Measurements from ENCODE around the gene UBE2G1. TPM values are rescaled to one million over a fixed set of nuclear protein-coding genes. Genes with fewer than 3 reads are reported as not detected.

Gene UBE2G1
- total and polyA plus RNA-seq, 10 of the 15 experiments (the other 5 are each of a cell fraction or from before 2014, with no cell fraction given), result 24.4 to 139 (median 77.4) TPM

- FAIRE-seq (peak; percentile 57), DNase-seq (ENCODE audit: low read depth, low spot score) (no peak), ATAC-seq (peak; percentile 91)
- Histone ChIP-seq H3K9ac (ENCODE audit: control insufficient read depth, insufficient read depth, low read length) (no peak overlapping the region), H3K4me2 (ENCODE audit: control insufficient read depth, insufficient read depth) (peak overlapping the region; percentile 45), H3K4me3 (peak overlapping the region; percentile 40; the same call in 1 of the 2 replicates), H4K20me1 (ENCODE audit: control insufficient read depth, insufficient read depth) (no peaks in the 10 kb centered on the region; the same call in none of the 2 replicates), H3K79me2 (ENCODE audit: control insufficient read depth, insufficient read depth, low read length) (peaks cover 96% of the 10 kb centered on the region), H3K9me3 (replicated peaks; ENCODE audit: control insufficient read depth, insufficient read depth, low read length) (no peaks in the 10 kb centered on the region), H3K36me3 (ENCODE audit: control insufficient read depth in 2 of 2, insufficient read depth in 2 of 2, low read length in 1 of 2) (peaks cover 2 to 4% of the 10 kb centered on the region in 2 experiments; a peak in 2 of 4 replicates), H3K27ac (ENCODE audit: control insufficient read depth, insufficient read depth) (peak overlapping the region; percentile 69), H3K4me1 (ENCODE audit: control insufficient read depth, insufficient read depth, low read length) (peaks cover 38% of the 10 kb centered on the region), H2AFZ (ENCODE audit: control insufficient read depth, low read depth, low read length) (no peak overlapping the region), H3K27me3 (replicated peaks in 1 of 2; ENCODE audit: control insufficient read depth in 2 of 2, insufficient read depth in 2 of 2, low read length in 1 of 2) (no peaks in the 10 kb centered on the region)
- 61% methylated on average over 4 of the region's 4 CpGs for WGBS (ENCODE audit: insufficient coverage, insufficient replicate concordance, low lambda C conversion rate, missing lambda C conversion rate)
- ChIA-PET RAD21 (ENCODE audit: unreplicated experiment) (interaction anchor here (0.6 to 1.9 kb wide), 11 partner anchors 12 to 142 kb away, joined by 3 to 8 read pairs (median 4); no protein-coding TSS in a partner anchor), POLR2A (interaction anchor here (0.6 to 1.4 kb wide), 8 partner anchors 11 to 111 kb away, joined by 3 to 4 read pairs (median 3); partner anchors contain the start of gene ANKFY1), SMC1A (ENCODE audit: uncharacterized antibody, unreplicated experiment) (interaction anchor here (0.8 to 1.9 kb wide), 7 partner anchors 13 to 142 kb away, joined by 3 to 9 read pairs (median 4); no protein-coding TSS in a partner anchor), CTCF (interaction anchor here (0.7 to 2.3 kb wide), 9 partner anchors 22 to 268 kb away, joined by 3 to 6 read pairs (median 3); no protein-coding TSS in a partner anchor)
- in situ Hi-C loops (cut with MboI), result no loop called here
- no TSS peak for BruUV-seq (replicated peaks)
- TF ChIP-seq PML (IDR thresholded peaks at IDR 0.05; ENCODE audit: low read length), result peak; percentile 55; the same call in 1 of the 2 replicates
- no peak for TF ChIP-seq SP1 (IDR thresholded peaks at IDR 0.05; ENCODE audit: low read depth, low read length)
- no peak for TF ChIP-seq PAX5 (IDR thresholded peaks at IDR 0.05; ENCODE audit: borderline replicate concordance, low read depth, low read length)
- 0 out of 2 replicates have a peak, but pooled peaks have one; percentile 15 for TF ChIP-seq SMC3 (IDR thresholded peaks at IDR 0.05; ENCODE audit: borderline replicate concordance, low read length)
- TF ChIP-seq GABPA (IDR thresholded peaks at IDR 0.05; ENCODE audit: low read depth), result 0 out of 2 replicates have a peak, but pooled peaks have one; percentile 9
- TF ChIP-seq SKIL (IDR thresholded peaks at IDR 0.05; ENCODE audit: low read depth, poor library complexity, severe bottlenecking), result no peak
- TF ChIP-seq NFXL1 (IDR thresholded peaks at IDR 0.05; ENCODE audit: borderline replicate concordance), result no peak
- TF ChIP-seq JUNB (IDR thresholded peaks at IDR 0.05), result no peak
- peak; percentile 53; the same call in 1 of the 2 replicates for TF ChIP-seq SMARCA5 (IDR thresholded peaks at IDR 0.05)
- no peak for TF ChIP-seq PBX3 (IDR thresholded peaks at IDR 0.05; ENCODE audit: insufficient replicate concordance, low read depth, low read length)
- no peak for TF ChIP-seq HDAC6 (IDR thresholded peaks at IDR 0.05; ENCODE audit: unreplicated experiment)
- intact Hi-C loops (cut with micrococcal nuclease; ENCODE audit: unreplicated experiment), result loop anchor here (2.0 to 5.0 kb wide), 3 partner anchors 17 to 43 kb away; no protein-coding TSS in a partner anchor
These were observed 8.3 kb downstream of the UBE2G1 start for GRCh38 chr17:4358154-4358553.
